ENCODE measurements around the gene ZNF287.

DNA sequence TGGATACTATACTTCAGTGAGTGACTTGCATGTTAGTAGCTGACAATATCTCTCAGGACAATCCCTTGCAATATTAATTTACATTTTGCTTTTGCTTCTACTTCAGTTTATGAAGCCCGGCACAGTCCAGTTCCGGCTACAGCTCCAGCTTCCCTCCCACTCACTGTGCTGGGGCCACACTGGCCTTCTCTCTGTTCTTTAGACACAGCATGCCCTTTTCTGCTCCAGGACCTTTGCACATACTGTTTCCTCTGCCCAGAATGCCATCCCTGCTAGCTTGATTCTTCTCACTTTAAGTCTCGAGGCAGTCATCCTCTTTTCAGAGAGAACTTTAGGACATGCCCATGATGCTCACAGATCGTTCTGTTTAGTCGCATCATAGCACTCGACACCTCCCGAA, 51.5 kb downstream of the ZNF287 start:
- TF ChIP-seq CTCF (IDR thresholded peaks at IDR 0.05; ENCODE audit: insufficient read depth, low read depth, low read length), result no peak
- TF ChIP-seq EZH2 (IDR thresholded peaks at IDR 0.05; ENCODE audit: insufficient read depth, low read length), result no peak

Measured in astrocyte (in vitro differentiated cells and primary cell).